GM06990 (cell line): ENCODE results near the gene CDH4.

Source experiments
- DNase-seq: peaks from one replicate; pipeline ENCODE4 v3.0.0-alpha.2; 2011; ENCODE audit not compliant: insufficient read length; ENCODE audit errors: extremely low read depth
- H3K27me3 ChIP-seq: replicated peaks from 2 replicates; pipeline ENCODE4 v1.6.0; 2011; ENCODE audit warnings: low read length; ENCODE audit not compliant: control insufficient read depth, insufficient read depth
- H3K36me3 ChIP-seq: 2 replicates; pipeline ENCODE4 v1.5.1; 2011; ENCODE audit warnings: low read length; ENCODE audit not compliant: control insufficient read depth, insufficient read depth
- H3K4me3 ChIP-seq: replicated peaks from 2 replicates; pipeline ENCODE4 v1.5.1; 2011; ENCODE audit warnings: low read depth, mild to moderate bottlenecking, control low read depth, low read length
- TF ChIP-seq, protein P1 (sequence below): IDR thresholded peaks from 2 replicates; pipeline ENCODE4 v1.5.1; 2011; ENCODE audit warnings: low read length, control low read depth, mild to moderate bottlenecking, inconsistent platforms; ENCODE audit not compliant: insufficient read depth, poor library complexity, severe bottlenecking

Gene CDH4

DNA sequence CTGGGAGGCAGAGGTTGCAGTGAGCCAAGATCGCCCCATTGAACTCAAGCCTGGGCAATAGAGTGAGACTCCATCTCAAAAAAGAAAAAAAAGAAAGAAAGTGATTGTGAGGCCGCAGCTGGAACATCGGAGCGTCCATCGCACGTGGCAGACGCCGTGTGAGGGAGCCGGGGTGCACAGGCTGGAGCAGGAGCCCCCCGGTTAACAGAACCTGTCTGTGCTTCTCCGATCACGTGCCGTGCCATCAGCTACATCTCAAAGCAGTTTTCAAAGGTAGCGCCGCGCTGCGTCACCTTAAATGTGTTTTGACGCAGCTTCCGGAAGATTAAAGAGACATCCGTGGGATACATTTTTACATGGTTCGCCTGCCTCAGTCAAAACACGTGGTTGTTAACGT lies 674.7 kb downstream of the CDH4 start:
- Histone ChIP-seq H3K27me3 (no peaks in the 10 kb centered on the region), H3K36me3 (no peaks in the 10 kb centered on the region), H3K4me3 (no peak overlapping the region)
- DNase-seq = no peak
- TF ChIP-seq, protein P1, sequence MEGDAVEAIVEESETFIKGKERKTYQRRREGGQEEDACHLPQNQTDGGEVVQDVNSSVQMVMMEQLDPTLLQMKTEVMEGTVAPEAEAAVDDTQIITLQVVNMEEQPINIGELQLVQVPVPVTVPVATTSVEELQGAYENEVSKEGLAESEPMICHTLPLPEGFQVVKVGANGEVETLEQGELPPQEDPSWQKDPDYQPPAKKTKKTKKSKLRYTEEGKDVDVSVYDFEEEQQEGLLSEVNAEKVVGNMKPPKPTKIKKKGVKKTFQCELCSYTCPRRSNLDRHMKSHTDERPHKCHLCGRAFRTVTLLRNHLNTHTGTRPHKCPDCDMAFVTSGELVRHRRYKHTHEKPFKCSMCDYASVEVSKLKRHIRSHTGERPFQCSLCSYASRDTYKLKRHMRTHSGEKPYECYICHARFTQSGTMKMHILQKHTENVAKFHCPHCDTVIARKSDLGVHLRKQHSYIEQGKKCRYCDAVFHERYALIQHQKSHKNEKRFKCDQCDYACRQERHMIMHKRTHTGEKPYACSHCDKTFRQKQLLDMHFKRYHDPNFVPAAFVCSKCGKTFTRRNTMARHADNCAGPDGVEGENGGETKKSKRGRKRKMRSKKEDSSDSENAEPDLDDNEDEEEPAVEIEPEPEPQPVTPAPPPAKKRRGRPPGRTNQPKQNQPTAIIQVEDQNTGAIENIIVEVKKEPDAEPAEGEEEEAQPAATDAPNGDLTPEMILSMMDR = no peak

DNA sequence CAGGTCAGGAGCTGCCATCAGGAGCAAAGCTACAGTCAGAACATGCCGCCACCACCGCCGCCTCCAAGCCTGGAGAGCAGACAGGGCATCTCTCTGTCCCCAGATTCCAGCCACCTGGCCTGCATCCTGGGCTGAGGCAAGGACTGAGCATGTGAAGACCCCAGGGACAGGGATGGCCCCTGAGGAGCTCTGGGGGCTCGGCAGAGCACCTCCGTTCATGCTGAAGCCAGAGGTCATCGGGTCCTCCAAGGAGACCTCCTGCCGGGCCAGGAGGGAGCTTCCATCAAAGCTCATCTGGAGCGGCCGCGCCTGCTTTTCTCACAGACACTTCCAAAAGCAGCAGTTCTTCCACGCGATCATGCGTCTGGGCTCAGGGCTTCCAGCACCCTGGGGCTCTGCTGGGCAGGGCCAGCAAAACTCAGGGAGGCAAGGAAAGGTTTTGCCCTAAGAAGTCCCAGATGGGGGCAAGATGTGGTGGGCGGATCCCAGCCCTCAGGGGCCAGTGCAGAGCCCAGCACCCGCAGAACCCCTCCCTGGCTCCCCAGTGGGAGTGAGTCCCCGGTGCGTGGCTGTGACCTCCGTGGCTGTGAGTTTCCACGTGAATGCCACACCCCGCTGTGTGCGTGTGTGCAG lies 675.2 kb downstream of the CDH4 start:
- Histone ChIP-seq H3K36me3 (no peaks in the 10 kb centered on the region), H3K27me3 (no peaks in the 10 kb centered on the region), H3K4me3 (no peak overlapping the region)
- TF ChIP-seq, protein P1 = no peak
- DNase-seq = no peak

DNA sequence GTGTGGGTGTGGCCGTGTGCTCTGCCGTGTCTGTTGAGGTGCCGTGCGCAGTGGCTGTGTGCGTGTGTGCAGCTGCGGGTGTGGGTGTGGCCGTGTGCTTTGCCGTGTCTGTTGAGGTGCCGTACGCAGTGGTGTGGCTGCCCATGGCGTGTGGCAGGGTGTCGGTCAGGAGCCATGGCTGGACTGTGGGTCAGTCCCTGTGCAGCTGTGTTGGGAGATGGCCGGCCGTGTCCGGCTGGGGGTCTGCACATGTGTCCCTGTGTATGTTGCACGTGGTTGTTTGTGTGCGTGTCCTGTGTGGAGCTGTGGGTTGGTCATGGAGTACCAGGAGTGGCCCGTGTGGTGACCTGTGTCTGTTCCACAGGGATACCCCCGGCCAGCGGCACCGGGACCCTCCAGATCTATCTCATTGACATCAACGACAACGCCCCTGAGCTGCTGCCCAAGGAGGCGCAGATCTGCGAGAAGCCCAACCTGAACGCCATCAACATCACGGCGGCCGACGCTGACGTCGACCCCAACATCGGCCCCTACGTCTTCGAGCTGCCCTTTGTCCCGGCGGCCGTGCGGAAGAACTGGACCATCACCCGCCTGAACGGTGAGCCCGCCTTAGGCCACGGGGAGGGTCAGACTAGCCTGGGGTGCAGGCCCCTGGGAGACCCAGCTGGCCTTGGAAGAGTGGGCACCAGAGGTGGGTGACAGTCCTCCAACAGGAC lies 675.9 kb downstream of the CDH4 start:
- H3K27me3 ChIP-seq = no peaks in the 10 kb centered on the region
- H3K4me3 ChIP-seq = no peak overlapping the region
- H3K36me3 ChIP-seq = no peaks in the 10 kb centered on the region
- no peak for DNase-seq
- TF ChIP-seq, protein P1 = no peak

DNA sequence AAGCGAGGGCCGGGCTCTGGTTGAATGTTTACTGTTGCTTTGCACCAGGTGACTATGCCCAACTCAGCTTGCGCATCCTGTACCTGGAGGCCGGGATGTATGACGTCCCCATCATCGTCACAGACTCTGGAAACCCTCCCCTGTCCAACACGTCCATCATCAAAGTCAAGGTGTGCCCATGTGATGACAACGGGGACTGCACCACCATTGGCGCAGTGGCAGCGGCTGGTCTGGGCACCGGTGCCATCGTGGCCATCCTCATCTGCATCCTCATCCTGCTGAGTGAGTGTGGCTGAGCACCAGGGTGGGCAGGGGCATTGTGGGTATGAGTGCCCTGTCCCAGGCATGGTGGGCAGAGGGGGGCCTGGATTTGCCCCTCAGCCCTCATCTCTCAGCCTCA lies 677.5 kb downstream of the CDH4 start:
- no peaks in the 10 kb centered on the region for H3K36me3 ChIP-seq
- H3K27me3 ChIP-seq = no peaks in the 10 kb centered on the region
- TF ChIP-seq, protein P1 = no peak
- DNase-seq = no peak
- no peak overlapping the region for H3K4me3 ChIP-seq

DNA sequence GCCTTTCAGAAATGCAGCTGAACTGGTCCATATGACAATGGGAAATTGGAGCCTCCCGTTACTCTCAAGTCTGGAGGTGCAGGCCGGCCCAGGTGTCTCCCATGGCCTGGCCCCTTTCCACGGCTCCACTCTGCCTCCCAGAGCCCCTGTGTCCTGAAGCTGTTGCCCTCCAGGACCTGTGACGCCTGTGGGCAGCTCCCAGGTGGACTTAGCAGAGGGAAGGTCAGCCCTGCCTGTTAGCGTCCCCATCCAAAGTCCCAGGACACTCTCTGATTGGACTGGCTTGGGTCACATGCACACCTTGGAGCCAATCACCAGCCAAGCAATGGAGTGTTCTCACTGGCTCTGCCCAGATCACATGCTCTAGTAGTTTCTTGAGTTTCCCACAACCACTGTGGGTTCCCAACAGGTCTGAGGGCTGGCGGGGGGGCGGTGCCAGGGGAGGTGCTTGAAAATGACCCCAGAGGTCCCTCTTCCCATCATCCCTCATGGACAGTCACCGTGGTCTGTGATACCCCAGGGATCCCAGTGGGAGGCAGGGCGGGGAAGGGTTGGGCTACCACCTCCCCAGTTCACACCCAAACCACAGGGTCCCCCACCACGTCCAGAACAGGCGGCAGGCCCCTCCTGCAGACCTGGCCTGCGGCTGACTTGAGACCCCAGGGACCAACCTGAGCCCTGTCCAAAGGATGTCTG lies 678.1 kb downstream of the CDH4 start:
- H3K36me3 ChIP-seq = no peaks in the 10 kb centered on the region
- TF ChIP-seq, protein P1 = no peak
- no peak for DNase-seq
- H3K27me3 ChIP-seq = no peaks in the 10 kb centered on the region
- no peak overlapping the region for H3K4me3 ChIP-seq
